ENCODE results near the gene KIAA1191. TPM values are rescaled to one million over a fixed set of nuclear protein-coding genes. Genes with fewer than 3 reads are reported as not detected.

KIAA1191 gene
- total RNA-seq, 4 donors from 2014 or later: 59.2 to 76.2 (median 71.0) TPM

GRCh38 chr5:176387384-176387925 is 25.9 kb upstream of the KIAA1191 start:
- TF ChIP-seq CTCF (IDR thresholded peaks at IDR 0.05; ENCODE audit: low read depth): no peak

- no peak for TF ChIP-seq CTCF (IDR thresholded peaks at IDR 0.05; ENCODE audit: low read depth)
Measured at GRCh38 chr5:176386491-176386890, 24.9 kb upstream of the KIAA1191 start.

- TF ChIP-seq CTCF (IDR thresholded peaks at IDR 0.05; ENCODE audit: low read depth): no peak
Measured at GRCh38 chr5:176384991-176385390, 23.4 kb upstream of the KIAA1191 start.

- no peak for TF ChIP-seq CTCF (IDR thresholded peaks at IDR 0.05; ENCODE audit: low read depth)
Measured at GRCh38 chr5:176384366-176384930, 22.9 kb upstream of the KIAA1191 start.

- no peak for TF ChIP-seq CTCF (IDR thresholded peaks at IDR 0.05; ENCODE audit: low read depth)
Measured at GRCh38 chr5:176383961-176384360, 22.4 kb upstream of the KIAA1191 start.

- TF ChIP-seq CTCF (IDR thresholded peaks at IDR 0.05; ENCODE audit: low read depth): no peak
Measured at GRCh38 chr5:176383248-176383905, 21.8 kb upstream of the KIAA1191 start.

GRCh38 chr5:176382721-176383120 is 21.2 kb upstream of the KIAA1191 start:
- TF ChIP-seq CTCF (IDR thresholded peaks at IDR 0.05; ENCODE audit: low read depth): no peak
